Stimulated activated CD4-positive, alpha-beta T cell treated with anti-CD3 and anti-CD28 coated beads, Interleukin-4, amount 100 ng/mL, for 1 hour (primary cell): Measurements from ENCODE around the gene ALG5.

Experiments
- DNase-seq: peaks from one replicate; pipeline ENCODE4 v3.0.0-alpha.2; 2020

The ALG5 gene

DNA sequence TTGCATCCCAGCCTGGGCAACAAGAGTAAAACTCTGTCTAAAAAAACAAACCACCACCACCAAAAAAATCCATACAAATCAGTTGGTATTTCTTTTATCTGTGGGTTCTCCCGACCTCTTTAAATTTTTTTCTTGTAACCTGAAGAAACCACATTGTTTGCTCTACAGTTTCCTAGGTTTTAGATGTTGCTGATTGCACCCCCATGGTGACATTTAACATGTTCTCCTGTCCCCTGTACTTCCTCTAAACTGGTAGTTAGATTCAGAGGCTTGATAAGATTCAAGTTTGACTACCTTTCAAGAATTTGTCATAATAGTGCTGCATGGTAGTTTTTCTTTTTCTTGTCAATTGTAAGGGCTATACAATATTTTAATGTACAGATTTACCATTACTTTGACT lies 24.0 kb downstream of the ALG5 start:
- no peak for DNase-seq

DNA sequence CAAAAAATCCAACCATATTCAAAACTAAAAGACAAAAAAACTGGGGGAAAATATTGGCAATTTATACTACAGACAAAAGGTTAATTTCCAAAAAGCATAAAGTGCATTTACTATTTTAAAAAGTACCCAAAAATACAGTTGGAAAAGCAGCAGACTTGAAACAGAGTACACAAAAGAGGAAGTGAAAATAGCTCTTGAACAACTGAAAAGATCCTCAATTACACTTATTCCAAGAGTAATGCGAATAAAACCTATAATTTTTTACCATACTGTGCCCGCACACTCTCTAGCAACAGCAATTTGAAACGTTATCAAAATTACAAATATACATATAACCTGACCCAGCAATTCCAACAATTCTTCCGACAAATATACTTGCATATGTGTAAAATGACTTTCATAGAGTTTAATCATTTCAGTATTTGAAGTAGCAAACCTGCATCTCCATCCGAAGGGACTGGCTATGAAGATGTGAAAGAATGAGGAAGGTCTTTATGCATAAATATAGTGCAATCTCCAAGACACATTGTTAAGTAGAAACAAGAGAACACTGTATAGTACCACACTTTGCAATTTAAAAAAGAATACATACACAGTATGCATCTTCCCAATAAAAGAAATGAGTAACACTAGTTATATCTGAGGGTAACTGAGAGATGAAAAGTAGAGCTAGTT lies 25.4 kb downstream of the ALG5 start:
- DNase-seq: no peak

DNA sequence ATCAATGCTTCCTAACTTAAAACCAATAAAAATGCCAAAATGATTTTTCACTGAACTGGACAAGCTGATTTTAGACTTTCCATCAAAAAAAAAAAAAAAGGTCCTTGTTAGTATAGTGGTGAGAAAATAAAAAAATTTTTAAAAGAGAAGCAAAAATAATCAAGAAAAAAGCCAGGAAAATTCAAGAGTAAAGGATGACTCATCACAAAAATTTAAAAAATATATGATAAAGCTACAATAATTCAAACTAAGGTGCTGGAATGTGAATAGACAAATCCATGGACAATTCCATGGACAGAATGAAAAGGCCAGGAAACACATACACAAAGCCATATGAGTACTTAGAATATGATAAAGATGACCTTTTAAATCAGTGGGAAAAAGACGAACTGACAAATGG lies 26.1 kb downstream of the ALG5 start:
- DNase-seq: no peak

DNA sequence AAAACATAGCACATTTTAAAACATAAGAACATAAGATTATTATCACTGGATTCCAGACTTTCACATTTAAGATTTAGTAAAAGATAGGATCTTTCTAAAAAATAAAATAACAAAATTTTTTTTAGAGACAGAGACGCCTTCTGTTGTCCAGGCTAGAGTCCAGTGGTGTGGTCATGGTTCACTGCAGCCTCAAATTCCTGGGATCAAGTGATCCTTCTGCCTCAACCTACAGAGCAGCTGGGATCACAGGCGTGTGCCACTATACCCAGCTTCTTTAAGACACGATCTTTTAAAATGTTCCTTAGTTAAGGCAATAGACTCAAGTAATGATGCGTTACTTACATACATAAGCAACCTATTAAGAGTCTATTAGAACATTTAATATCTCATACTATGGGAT lies 32.7 kb downstream of the ALG5 start:
- DNase-seq: no peak

DNA sequence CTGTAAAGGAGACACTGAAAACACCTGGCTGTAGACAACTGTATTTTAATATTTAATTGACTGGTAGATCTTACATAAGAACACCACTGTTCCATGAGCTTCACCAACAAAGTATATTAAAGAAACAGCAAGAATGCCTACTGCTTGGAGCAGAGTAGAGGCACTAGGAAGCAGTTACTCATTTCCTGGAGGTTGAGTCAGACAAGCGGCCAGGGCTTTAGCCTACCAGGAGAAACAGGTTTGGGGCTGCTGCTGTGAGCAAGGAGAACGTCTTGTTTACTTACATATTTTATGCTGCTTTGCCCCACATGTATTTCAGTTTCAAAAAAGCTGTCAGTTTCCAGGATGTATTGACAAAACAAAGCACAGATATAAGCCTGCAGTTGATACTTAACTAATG lies 33.4 kb downstream of the ALG5 start:
- DNase-seq: no peak

DNA sequence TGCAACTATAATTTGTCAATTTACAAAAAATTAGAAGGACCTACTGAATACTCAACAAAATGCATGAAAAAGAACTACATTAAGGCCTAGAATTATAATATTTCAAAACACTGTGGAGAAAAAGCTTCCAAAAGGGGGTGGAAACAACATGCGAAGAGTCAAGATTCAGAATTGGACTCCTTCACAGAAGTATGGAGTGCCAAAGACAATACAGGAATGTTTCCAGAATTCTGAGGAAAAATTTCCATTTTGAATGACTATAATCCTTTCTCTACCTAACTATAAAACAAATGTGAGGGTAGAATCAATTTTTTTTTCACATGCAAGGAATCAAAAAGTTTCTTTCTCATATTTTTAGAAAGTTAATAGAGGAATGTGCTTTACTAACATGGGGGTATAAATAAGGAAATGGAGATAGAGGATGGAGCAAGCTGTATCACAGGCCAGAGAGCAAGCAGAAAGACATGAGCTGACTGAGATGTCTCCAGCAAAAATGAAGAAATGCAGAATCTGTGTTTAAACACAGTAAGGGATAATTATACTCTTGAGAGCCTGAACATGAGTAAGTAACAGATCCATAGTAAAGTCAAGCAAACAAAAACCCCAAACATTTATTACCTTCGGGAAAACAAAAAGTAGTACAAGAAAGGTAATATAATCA lies 39.6 kb downstream of the ALG5 start:
- DNase-seq: no peak

DNA sequence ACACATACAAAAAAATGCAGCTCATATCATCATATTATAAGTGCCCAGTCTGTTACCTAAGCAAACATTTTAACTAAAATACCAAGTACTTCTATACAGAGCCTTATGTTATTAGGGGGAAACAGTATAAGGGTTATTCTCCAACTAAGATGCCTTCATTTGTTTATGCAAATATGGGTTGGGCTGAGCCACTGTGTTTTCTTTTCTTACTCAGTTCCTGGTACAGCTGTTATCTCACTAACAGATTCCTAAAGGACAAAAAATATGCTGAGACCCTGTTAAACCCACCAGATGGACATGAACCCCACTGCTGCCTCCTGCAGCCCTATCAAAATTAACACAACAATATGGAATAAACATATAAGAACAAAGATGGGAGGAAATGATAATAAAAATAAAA lies 44.6 kb downstream of the ALG5 start:
- no peak for DNase-seq

DNA sequence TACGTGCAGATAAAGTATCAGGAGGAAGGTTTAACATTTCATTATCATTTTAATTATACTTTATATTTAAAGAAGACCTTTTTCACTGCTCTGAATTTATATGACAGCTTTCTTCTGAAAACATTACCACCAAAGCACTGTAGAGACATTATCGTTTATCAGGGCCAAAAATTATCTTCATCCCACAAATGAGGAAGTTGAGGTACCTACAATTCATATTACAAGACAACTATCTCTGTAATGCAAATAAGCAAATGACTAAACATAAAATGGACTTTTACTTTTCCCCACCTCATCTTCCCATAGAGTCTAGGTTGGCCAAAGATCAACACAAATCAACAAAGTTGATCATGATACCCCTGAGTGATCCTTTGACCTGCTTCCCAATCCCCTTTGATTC lies 48.2 kb downstream of the ALG5 start:
- DNase-seq: no peak

DNA sequence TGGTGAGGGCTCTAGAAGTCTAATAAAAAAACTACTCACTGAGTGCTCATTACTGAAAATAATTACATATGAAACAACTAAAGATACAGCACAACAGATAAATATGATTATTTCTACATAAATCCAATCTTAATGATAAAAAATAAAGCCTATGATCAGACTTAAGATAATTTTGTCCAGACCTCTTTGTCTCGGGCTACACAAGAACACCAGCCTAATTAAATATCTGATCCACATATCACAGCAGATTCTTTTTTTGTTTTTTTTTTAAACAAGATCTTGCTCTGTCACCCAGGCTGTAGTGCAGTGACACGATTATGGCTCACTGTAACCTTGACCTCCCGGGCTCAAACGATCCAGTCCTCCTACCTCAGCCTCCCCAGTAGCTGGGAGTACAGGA lies 48.8 kb downstream of the ALG5 start:
- no peak for DNase-seq

DNA sequence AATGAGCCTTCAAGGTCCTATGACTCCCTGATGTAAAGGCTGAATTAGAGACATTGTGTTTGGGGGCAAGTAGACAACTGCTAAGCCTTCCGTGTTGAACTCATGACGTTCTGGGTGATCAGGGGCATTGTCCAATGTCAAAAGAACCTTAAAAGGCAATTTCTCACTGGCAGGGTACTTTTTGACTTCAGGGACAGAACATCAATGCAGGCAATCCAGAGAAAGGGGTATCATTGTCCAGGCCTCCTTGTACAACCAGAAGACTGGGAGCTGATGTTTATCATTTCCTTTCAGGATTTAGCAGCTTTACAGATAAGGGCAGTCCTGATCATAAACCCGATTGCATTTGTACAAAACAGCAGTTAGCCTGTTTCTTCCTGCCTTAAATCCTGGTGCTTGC lies 54.1 kb downstream of the ALG5 start:
- DNase-seq: no peak

DNA sequence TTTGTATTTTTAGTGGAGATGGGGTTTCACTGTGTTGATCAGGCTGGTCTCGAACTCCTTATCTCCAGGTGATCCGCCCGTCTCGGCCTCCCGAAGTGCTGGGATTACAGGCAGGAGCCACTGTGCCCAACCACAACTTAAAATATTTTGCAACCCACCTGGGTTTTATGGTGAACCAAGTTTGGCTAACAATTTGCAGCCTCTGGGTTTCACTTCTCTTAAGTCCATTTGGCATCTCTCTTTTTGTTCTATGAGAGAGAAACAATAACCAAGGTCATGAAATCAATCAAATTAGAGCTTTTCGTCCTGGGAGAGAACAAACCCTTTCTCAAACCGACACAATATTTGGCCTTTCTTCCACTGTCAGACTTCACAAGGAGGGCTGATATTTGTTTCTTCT lies 73.5 kb downstream of the ALG5 start:
- DNase-seq: no peak

DNA sequence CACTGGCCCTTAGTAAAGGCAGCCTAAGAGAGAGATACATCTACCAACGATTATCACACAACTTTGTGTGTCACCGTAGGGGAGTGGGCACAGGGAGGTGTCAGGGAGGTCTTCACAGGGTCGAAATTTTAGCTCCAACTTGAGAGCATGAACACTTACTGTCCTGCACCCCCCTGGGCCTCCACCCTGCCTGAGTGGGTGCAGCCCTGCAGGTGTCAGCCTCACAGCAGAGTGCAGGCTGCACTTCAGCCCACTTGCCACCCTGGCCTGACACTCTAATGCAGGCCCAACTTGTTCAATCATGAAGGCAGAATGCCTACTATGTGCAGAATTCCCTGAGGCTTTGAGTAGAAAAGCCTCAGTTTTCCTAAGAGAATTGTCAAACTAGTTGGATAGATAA lies 75.1 kb downstream of the ALG5 start:
- no peak for DNase-seq

DNA sequence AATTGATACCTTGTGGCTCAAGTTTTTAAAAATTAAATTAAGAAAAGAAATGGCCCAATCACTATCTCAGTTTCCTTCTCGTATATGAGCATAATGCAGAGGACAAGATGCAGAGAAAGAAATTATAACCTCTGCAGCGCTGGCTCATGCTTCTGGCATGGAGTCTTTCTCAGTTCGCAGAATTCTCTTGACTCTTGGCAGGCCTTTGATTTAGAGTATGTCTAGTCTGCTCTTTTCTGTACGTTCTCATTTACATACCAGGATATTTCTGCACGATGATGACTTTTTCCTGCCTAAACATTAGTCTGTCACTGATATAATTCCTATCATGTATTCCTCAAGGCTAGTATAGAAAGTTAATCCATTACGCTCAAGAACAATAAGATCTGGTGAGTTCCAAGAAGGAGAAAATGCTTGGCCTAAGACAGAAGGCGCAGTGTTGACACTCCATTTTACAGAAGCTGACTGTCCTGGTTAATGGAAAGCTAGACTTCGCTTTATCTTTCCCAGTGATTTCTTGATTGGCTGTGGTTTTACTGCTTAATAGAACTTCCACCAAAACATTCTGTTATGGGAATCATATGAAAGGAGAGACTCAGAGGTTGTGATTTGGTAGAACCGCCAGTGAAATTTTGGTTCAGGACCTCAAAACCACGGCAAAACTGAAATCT lies 77.4 kb downstream of the ALG5 start:
- DNase-seq: no peak

DNA sequence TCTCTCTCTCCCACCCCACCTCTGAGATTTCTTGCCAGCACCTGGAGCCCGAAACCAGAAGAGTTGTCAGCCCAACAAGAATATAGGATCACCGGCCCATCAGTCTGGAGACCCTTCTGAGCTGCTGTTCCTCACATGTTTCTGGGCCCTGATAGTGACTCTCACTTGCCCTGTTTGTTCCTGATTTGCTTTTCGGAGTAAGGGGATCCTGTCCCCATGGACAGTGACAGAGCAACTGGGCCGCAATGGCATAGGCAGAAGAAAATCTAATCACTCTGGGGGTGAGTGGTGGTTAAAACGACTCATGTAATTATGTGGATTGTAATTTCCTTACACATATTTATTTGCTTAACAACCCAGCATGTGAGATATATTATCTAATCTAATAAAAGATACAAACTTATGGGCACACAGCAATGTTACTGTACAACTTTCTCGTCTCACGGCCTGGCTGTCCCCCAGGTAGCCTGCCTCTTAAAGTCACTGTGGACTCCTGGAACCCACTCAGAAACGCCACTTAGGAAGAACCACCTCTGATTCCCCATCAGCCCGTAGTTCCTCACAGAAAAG lies 78.4 kb downstream of the ALG5 start:
- no peak for DNase-seq

DNA sequence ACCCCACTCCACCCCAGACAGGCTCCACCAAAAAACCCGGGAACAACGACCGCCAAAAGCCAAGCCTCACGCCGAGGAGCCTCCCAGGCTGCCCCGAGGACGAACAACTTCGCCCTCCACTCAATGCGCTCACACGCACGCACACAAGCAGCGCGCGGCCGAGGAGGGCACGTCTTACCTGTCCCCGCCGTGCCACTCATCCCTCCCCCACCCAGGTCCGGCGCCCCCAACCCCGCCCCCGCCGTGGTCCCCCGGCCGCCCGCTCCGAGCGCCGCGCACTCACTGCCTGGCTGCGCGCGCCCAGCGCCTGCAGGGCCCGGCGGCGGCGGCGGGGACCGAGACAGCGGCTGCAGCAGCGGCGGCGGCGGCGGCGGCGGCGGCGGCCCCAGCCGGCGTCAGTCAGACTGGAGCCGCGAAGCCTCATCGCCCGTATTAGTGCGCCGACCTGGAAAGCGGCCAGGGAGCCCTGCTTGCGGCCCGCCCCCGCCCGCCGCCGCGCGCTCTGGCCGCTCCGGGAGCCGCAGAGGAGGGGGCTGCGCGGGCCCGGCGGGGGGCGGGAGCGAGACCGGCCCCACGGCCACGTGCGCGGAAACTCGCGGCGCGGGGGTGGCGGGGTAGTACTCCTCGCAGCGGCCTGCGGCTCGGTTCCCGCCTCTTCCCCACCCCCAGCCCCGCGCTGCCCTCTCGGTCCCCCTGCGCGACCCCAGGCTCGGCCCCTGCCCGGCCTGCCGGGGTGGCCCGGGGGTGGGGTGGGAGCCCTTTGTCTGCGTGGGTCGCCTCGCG lies 79.1 kb downstream of the ALG5 start, which contains the start of gene SMAD9:
Gene SMAD9 (minus strand): TSS at position 406 of the 783 bp plus-strand sequence. CDS start 40,549 bp downstream, outside the sequence.
- DNase-seq: peak; percentile 16

DNA sequence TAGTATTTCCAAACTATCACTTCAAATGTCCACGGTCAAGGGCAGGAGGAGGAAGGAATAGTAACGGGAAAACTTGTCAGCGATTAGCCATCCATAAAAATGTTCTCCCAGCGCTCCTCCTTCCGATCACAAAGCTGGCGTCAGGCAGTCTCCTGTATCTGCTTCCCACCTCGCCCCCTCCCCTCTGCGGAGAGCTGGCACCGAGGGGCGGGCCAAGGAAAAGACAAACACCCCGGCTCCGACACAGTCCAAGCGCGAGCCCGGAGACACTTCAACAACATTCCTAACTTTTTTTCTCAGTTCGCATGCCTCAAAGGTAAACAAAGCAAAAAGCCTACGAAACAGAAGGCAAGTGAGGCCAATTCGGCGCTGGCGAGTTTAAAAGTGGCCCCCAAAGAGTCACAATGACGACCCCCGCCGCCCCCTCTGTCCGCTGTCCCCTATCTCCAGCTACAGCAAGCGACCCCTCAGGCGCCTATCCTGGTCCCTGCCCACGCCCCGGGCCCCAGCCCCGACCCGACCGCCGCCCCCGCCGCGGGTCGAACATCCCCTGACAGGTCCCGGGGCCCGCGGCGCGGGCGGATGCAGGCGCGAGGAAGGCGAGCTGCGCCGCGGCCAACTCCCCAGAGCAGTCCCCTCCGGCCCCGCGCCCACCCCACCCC lies 79.8 kb downstream of the ALG5 start:
- no peak for DNase-seq

DNA sequence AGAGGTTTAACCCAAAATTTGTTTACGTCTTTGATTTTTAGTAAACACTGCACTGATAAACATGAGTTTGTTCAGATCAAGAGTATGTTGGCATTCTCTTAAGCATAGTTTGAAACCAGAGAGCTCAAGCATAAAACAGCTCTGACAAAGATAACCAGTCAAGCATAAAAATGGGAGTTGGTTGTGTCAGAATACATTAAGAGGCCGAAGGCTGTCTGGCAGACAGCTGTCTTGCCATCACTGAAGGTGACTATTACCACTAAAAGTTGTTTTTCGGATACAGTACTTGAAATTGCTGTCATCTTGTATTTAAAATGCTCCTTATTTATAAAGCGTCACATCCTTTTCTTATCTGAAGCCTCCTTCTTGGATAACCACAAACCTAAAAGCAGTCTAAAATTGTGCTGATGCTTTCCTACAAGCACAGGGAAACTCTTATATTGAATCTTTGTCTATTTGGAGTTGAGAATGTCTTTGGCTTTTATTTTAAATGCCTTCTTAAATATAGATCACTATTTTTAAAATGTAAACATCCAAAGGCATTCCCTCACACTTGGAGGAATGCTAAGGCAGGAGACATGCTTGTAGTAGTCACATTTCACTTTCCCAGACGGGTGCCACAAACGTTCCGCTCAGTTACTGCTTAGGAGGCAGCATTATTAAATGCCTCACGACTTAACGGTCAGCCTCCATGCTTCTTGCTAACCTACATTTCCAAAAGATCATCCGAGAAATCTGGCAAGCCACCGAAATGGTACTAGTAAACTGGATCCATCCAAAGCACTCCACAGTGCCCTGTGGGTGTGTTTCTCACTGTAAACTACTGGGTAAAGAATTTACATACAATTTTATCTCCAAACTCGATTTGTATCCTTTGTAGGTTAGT lies 80.7 kb downstream of the ALG5 start:
- no peak for DNase-seq

DNA sequence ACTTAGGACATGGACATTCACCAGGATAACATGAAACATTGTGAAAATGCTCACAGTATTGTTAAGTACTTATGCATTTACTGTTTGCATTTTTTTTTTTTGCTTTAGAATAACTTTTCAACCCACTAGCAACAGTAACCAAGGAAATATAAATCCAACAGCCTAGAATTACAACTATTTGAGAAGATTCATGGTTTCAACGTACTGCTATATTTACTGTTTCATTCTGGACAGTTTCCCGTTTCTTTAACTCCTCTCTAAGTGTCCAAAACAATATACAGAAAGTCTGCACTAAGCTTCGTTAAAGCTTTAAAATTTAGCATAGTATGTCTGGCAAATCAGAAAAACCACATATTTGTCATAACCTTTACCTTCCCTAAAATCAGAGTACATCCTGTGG lies 81.8 kb downstream of the ALG5 start:
- no peak for DNase-seq

DNA sequence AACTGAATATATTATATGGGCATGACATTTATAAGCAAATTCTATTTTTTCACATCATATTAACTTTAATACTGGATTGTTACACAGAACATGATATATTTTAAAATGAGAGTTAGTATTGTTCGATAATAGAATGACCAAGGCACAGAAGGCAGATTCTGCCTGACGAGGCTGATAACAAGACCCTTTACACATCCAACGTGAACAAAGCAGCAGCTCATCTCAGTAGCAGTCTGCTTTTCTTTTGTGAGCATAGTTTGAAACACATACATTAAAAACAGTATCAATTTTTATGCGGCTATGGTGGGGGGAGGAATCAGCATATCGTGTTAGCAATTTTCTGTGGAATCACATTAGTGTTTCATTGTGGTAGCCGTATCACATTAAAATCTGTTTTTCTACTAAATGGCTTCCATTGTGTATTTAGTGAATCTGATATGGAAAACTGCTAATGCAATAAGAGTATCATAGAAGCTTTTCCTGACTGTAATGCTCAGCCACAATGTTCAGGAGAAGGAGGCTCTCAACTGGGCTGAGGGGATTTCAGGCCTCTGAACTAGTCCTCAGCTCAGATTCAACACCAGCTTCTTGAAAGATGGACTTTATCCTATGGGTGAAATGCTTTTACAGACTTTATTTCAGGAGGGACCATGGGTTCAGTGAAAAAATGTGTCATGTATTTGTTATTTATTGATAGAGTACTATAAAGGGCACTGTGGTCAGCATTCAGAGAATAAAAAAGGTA lies 83.1 kb downstream of the ALG5 start:
- no peak for DNase-seq

DNA sequence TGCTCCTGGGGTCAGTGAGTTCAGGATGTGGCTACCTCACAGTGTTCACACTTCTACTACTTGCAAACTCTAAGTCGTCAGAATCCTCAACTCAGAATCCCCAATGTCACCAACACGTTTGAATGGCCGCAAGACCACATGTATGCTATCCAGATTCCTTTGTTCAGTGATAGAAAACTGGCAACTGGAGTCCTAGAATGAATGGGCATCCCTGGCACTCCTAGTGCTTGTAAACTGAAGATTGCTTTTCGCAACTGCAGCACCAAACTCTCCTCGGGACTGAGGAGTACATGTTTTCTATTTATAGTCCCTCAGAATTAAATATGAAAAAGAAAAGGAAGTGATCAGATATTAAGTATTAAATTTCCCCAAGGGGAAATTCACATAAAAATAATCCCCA lies 84.0 kb downstream of the ALG5 start:
- DNase-seq: no peak

DNA sequence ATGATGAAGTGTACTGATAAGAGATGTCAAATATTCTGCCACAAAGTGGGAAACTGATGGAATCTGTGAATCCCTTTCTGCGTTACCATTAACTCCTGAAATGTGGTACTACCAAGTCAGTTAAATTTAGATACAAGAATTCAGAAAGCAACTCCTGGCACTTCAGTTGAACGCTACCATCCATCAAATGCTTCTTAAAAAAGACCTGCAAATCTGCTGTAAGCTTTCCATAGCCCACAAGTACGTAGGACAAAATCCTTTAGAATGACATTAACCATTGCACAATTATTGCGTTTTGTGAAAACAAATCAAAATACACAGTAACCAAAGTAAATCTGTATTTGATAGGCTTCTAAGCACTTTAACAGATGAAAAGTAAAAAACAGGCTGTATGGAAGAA lies 84.5 kb downstream of the ALG5 start:
- no peak for DNase-seq
